Measurements from ENCODE around the gene MARCHF9.

The MARCHF9 gene

DNA sequence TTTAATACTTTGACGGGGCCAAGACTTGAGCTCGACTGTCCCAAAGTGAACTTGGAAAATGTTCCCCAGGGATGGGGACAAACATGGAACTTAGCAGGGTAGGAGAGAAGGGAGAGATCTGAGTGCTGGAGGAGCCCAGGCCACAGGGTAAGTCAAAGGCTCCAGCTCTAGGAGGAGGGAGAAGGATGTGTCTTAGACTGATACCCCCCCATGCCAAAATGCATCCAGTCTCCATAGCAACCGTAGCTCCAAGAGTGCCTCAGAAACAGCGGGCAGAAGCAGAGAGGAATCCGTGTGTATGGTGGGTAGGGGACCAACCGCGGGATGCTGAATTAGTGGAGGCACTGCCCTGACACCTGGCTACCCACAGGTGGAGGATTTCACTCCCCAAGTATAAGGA lies 15.5 kb upstream of the MARCHF9 start:
- DNase-seq = no peak

DNA sequence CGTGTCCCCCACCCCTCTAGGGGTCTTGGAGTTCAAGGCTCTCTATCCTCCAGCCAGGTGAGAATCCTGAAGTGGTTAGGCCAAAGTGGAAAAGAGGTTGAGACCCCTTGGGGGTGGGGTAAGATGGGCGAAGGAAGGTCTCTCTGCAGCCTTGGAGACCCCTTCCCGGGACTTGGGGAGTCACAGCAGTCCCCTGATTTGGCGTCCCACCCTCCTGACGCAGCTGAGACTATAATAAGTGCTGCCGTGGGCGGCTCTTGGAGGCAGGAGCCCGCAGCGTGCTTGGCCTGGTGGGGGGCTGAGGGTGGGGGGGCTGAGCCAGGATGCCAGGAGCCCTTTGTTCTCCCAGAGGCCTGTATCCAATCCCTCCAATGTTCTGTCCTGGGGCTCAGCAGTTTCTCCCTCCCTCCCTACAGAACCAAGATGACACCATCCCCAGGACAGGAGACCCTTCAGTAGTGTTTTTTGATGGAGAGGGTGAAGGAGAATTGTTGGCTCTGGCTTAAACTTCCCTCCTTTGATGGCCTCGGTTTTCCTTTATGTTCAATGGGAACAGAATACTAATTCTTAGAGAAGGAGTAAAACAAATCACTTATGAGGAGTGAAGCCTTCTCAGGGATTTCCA lies 14.9 kb upstream of the MARCHF9 start:
- no peak for DNase-seq

DNA sequence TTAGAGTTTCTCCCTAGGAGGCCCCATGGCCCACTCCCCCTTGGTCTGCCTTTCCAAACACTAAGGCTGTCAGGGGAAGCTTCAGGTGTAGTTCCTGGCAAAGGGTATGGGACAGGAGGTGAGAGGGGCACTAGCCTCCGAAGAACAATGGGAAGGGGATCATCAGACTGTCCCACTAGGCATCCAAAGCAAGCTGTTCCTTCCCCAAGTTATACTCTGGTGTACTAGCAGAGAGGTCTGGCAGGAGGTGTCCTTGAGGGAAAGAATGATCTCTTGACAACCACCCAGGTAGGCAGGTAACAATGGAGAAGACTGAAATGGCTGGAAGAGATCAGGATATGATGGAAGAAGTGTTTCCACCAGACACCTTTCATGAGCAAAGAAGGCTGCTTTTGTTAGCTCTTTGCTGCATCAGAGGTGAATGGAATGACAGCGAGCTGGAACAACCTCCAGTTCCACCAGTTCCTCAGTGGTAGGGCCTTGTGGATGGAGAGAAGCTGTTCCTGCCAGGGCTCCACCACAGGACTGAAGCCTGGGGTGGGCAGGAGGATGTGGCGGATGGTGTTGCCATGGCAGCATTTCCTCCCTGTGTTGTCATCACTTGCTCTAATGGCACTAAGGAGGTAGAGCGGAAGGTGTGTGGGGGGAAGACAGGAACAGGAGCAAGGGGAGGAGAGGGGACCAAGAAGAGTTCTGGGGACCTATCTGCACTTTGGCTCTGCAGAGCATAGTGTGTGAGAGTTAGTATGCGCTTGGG lies 14.1 kb upstream of the MARCHF9 start:
- no peak for DNase-seq

DNA sequence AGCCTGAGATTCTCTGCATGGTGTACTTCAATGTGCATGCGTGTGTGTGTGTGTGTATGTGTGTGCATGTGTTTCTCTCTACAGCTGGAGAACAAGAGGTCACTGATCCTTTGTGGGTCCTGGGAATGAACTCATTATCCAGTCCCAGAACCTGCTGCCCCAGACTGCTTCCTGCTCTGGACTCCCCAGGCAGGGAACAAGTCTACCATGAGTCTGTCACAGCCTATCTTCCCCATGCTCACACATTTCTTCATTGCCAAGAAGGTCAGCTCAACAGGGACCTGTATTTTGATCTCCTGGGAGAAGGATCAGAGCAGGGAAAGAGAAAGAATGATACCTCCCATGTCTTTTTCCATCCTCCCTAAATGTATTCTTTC lies 13.5 kb upstream of the MARCHF9 start:
- no peak for DNase-seq

DNA sequence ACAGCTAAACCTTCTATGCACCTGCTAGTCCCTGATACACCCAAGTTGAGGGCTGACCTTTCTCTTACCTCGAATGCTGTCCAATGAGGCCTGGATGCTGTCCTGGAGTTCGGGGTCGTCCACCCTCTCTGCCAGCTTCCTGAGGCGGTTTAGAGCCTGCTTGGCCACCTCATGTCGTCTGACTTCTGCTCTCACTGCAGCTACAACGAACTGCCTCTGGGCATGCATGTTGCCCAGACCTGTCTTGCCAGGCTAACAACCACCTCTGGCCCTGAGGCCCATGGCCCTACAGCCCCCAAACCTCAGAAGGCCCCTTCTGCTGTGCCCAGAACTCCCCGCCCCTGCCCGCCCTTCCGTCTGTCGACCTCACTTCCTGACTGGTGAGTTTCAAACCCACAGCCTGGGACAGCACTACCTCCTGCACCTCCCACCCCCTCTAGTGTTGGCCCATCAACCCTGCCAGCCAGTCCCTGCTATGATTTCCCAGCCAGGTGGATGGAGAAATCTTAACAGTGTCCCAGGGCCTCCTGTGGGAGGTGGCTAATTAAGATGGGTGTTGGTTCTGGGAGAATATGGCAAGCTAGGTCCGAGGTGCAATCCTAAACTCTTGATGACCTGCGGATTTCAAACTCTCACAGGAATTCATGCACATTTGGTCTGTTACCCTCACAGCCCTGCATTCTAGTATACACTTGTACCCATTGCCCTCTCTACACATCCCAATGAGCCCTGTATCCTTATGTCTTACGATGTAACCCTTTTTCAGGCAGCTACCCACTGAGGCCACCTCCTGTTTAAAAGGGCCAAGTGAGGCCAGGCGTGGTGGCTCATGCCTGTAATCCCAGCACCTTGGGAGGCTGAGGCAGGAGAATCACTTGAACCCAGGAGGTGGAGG lies 12.8 kb upstream of the MARCHF9 start:
- DNase-seq = no peak

DNA sequence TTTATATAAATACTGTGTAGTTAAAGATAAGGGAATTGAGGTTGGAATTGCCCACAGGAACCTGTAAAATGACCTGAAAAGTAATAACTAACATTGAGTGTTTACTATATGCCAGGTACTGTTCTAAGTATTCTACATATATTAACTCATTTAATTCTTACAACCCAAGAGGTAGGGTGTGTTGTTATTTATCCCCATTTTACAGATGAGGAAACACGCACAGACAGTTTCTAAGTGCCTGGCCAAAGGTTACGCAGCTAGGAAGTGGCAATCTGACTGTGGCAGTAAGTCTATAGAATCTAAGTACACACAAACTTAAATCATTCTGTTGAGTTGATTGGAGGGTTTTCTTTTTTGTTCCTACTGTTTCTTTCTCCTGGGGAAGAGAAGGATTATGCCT lies 11.1 kb upstream of the MARCHF9 start:
- DNase-seq = no peak

DNA sequence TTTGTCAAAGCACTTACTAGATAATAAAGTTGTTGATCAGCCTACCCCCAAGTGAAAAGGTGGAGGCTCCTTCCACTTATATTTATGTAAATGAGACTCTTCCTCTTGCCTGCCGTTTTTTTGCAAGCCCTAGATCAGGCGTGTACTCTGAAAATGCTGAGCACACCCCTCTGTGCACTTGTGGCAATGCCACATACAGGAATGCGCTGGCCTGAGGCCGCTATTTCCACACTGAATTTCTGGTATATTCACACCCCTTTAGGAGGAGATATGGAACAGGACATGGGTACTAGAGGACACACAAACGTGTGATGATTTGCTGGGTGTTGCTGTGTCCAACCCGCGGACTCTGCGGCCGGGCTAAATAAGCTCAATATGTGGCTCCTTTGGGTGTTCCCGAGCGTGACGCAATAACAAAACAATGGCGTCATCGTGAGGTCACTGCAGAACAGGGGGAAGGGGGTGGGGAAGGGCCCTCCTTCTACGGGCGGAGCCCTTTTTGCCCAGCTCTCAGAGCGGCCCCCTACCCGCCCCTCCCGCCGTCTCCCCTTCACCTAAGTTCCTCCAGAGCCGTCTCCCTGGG lies 10.6 kb upstream of the MARCHF9 start:
- DNase-seq = no peak

DNA sequence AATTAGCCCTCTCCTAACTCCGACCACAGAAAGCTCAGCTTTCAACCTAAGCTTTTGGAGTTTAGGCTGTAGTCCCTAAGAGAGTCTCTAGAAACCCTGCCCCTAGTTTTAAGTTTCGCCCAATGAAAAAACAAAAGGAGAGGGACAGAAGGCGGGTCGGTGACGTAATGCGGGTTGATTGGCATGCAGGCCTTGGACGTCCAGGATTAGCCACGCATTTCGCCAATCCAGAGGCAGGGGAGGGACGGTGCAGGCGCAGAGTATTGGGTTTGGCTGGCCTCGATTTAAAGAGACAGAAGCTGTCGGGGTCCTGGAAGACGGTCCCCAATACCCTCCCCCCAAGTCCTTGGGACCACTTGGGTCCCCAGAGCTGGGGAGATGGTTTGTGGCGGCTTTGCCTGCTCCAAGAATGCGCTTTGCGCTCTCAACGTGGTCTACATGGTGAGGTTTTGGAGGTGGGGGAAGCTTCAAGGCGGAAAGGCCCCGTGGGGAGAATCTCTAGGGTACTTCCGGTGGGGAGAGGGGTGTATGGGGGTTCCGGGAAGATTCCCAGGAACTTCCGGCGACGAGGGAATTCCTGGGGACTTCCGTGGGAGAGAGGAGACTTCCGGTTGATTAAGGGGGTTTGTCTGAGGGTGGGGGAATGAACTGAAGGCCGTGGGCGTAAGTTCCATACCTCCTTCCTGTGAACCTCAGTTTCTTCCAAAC lies 10.0 kb upstream of the MARCHF9 start, which contains the start of gene TSPAN31:
TSS of gene TSPAN31 (plus strand) at position 263 of the 708 bp plus-strand sequence. CDS start at position 379, 116 bp downstream.
- DNase-seq = peak; percentile 99

DNA sequence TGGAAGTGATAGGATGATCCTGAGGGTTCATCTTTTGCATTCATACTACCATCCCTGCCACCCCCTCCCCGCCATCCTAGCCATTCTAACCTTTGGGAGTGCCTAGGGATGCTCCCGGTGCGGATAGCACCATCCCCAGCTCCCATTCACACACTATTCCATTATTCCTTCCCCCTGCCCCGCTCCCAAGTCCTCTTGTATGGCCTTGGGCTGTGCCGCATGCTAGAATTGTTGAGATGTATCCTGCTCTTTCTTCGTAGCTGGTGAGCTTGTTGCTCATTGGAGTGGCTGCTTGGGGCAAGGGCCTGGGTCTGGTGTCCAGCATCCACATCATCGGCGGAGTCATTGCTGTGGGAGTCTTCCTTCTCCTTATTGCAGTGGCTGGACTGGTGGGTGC lies 9.4 kb upstream of the MARCHF9 start:
- no peak for DNase-seq

DNA sequence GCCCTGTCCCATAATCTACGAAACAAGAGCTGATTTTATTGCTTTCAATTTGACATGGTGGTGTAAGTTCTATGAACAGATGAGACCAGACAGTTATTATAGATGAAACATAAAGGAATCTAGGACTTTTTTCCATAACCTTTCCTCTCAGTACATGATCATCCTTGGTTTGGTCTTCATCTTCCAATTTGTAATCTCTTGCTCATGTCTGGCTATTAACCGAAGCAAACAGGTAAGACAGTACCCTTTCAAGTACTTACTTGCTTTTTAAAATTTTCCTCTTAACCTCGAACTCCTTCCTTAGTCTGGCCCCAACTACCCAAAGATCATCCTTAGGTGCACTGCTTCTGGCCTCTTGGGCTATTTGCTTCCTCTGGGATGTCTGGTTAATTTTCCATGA lies 8.9 kb upstream of the MARCHF9 start:
- no peak for DNase-seq

DNA sequence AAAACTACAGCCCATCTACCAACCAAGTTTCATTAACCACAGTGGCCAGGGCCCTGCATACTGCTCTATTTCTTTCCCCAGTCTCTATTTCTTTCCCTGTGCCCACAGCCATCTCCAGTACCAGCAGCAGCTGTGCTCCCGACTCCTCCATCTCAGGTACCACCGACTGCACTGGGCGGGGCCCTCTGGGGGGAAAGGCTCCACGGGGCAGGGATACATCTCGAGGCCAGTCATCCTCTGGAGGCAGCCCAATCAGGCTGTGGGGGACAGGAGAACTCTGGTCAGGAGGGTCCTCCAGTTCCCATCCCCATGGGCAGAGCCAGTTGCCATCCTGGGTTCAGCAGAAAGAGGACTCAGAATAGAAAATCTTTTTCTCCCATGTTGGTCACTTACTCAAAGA lies 5.8 kb upstream of the MARCHF9 start:
- no peak for DNase-seq

DNA sequence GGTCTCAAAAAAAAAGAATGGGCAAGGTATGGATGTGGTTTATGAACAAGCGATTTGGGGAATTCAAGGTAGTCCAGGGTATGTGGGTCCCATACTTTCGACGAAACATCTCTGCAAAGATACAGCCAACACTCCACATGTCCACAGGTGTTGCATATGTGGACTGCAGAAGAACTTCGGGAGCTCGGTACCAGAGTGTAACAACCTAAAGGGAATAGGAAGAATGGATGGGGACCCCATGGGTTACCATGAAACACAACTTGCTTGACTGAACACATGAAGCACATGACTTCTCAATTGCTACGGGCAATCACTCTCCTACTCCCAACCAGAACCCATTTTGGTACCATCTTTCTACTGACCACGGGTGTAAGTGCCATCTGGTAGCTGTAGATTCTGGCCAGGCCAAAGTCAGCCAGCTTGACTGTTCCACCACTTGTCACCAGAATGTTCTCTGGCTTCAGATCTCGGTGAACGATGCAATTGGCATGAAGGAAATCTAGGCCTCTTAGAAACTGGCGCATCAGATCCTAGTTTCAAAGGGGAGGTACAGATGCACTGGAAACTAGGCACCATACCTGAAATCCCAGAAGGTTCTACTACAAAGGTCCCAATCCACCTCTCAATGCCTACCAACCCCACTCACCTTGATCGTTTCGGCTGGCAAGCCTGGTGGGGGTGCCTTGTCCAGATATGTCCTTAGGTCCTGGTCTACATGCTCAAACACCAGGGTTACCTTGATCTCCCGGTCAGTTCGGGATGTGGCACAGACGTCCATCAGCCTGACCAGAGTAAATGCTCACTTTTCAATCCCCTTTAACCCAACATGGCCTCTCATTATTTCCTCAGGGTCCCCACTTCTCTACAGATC lies 4.1 kb upstream of the MARCHF9 start:
- DNase-seq = no peak

DNA sequence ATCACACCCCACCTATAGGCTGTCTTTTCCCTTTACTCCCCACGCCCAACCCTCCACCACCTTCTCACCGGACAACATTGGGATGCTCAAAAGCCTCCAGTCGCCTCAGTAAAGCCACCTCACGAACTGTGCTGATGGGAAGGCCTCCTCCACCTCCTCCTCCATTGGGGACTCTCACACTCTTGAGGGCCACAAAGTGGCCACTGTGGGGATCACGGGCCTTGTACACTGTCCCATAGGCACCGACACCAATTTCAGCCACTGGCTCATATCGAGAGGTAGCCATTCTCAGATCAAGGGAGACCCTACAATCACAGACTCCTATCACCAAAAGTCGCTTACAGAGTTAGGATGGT lies 3.5 kb upstream of the MARCHF9 start:
- no peak for DNase-seq

DNA sequence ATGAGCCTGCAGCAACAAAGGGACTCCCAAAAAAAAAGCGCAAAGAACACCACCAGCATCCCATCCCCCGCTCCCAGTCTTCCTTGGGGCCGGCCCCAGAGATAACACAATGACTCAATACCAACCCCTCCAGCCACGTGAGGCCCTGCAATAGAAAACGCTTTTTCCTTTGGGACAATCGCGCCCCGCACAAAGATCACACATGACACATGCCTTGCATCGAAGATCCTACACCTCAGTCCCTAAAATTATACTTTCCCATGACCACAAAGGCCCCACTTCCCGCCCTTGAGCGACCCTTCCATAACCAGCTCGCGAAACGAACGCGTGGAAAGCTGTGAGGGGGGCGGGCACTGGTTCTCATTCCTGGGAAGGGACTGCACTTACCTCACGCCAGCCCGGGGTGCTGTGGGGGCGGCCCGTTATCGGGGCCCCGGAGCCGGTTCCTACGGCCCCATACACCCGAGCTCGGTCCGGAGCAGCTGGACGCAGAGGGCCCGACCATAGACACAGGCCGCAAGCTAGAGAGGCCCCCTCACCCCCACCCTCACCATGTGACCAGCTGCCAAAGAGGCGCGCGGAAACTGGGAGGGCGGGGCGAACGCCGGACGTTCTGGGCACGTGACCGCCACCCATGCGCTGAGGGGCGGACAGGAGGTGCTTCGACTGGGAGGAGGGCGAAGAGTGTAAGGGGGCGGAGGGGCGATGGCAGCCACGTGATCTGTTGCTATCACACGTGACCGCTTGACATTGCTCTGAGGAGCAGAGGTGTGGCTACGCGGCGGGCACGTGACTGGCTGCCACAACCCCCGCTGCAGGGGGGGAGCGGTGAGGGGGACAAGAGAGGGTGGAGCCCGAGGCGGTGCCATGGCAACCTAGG lies 2.9 kb upstream of the MARCHF9 start, which contains the start of gene CDK4:
TSS of gene CDK4 (minus strand) at position 523 of the 880 bp plus-strand sequence. CDS start 593 bp downstream, outside the sequence.
- DNase-seq = peak; percentile 99

DNA sequence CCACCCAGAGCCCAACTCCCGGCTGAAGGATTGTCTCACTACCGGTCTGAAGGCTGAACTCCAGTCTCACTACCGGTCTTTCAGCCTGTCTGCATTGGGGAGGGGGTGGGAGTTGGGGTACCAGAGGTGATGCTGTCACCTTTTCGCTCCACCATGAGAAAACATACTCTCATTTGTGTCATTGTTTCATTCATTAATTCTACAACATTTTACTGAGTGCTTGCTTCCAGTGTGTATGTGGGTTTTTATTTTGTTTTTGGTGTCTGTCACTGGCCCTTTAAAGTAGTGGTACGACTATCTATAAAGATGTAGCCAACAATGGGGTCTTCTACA lies 2.3 kb upstream of the MARCHF9 start:
- no peak for DNase-seq

DNA sequence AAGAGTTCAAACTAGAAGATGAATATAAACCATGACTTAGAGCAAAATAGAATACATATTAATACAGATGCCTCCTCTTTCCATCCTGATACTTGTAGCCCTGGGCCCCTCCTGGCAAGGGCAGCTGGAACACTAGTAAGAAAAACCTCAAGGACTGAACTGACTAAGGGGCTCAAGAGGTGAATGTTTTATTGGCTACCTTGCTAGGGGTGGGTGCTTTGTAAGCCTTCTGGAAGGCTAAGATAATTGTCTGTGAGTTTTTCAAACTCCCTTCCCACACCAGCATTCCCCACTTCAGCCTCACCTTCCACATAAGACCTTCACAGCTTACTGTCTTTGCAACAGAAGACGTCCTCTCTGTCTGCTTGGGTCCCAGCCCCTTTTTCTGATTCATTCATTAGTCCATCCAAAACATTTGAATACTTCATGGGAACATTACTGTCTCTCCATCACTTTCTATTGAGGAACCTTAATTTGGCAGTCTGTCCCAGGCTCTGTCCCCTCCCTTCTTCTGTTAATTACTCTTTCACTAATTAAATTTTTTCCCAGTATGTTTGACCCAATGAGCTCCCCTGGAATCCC lies 1.1 kb upstream of the MARCHF9 start:
- no peak for DNase-seq

DNA sequence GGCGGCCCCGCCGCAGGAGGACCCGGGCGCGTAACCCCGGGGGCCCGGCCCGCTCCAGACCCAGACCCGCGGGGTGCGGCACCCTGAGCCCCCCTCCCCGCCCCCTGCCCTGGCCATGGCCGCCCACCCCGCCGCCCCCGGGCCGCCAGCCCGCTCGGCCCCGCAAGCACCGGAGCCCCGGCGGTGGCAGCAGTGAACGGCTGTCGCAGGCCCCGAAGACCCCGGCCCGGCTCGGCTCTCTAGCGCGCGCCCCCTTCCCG lies 221 bp downstream of the MARCHF9 start:
- DNase-seq = no peak

DNA sequence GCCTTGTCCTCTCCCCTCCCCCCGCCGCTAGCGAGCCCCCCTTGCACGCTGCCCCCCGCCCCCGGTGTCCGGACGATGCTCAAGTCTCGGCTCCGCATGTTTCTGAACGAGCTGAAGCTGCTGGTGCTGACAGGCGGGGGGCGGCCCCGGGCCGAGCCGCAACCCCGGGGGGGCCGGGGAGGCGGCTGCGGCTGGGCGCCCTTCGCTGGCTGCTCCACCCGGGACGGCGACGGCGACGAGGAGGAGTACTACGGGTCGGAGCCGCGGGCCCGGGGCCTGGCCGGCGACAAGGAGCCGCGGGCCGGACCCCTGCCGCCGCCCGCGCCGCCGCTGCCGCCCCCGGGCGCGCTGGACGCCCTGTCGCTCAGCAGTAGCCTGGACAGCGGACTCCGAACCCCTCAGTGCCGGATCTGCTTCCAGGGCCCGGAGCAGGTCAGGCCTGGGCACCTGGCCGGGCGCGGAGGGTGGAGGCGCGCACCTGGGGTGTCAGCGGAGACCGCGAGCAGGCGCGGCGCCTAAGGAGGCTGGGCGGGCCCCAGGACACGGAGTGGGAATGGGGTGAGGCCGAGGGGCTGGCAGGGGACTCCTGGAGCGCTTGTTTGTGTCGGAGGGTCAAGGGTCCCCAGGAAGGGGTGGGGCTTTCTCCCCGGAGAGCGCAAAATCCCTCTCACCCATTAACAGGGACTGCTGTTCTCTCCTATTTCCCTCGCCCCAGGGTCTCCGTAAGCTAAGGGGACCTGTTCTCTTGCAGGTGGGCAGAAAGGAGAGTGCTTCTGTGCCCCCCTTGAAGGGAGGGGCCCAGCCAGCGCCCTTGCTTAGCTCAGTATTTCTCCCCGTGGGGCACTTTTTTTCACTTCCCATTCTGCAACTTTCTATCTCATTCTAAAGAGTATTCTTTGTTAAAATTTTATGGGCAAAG lies 810 bp downstream of the MARCHF9 start:
- DNase-seq = peak; percentile 47

Data from eye (tissue), 1 donor.